Upper lobe of left lung (tissue), 6 donors: ENCODE results near the gene CSTF1. TPM values are rescaled to one million over a fixed set of nuclear protein-coding genes. Genes with fewer than 3 reads are reported as not detected.

Source experiments
- ATAC-seq, 2 donors: fragments of 200-7000 bp; cut with Tn5 transposase; one replicate each; pipeline ENCODE4 v1.9.1; 2022; ENCODE audit warnings: mild to moderate bottlenecking in 2 of 2, moderate library complexity in 2 of 2; ENCODE audit not compliant: low FRiP score in 2 of 2
- DNase-seq, 2 donors: peaks; one replicate each; pipeline ENCODE4 v3.0.0-alpha.2; 2019 to 2020
- H3K27ac ChIP-seq, 4 donors: fragments of 200-600 bp; sonication (generic); one replicate each; pipeline ENCODE4 v1.5.1; 2016 to 2019
- H3K27me3 ChIP-seq, 4 donors: fragments of 200-600 bp; sonication (generic); one replicate each; pipeline ENCODE4 v1.5.1; 2017 to 2019
- H3K36me3 ChIP-seq, 4 donors: fragments of 200-600 bp; sonication (generic); one replicate each; pipeline ENCODE4 v1.5.1; 2016 to 2019
- H3K4me1 ChIP-seq, 4 donors: fragments of 200-600 bp; sonication (generic); one replicate each; pipeline ENCODE4 v1.5.1; 2018 to 2019
- H3K4me3 ChIP-seq, 4 donors: fragments of 200-600 bp; sonication (generic); one replicate each; pipeline ENCODE4 v1.5.1; 2017 to 2019; ENCODE audit warnings: mild to moderate bottlenecking in 2 of 4, moderate library complexity in 1 of 4
- H3K9me3 ChIP-seq, 4 donors: fragments of 200-600 bp; sonication (generic); one replicate each; pipeline ENCODE4 v1.5.1; 2018 to 2019
- CTCF ChIP-seq, 6 experiments: fragments of 450-650 bp in 4 of 6; fragments of 200-600 bp in 2 of 6; sonication (generic) in 2 of 6; IDR thresholded peaks; one replicate each; pipeline ENCODE4 v1.5.1; 2016 to 2019; ENCODE audit warnings: antibody characterized with exemption in 6 of 6
- EP300 ChIP-seq, 4 donors: sonication (generic); formaldehyde crosslinking; IDR thresholded peaks; one replicate each; pipeline ENCODE4 v1.5.1; 2017; ENCODE audit warnings: antibody characterized with exemption in 4 of 4, control low read depth in 2 of 4
- POLR2A ChIP-seq, 4 donors: fragments of 450-650 bp; IDR thresholded peaks; one replicate each; pipeline ENCODE4 v1.5.1; 2016 to 2017; ENCODE audit warnings: antibody characterized with exemption in 4 of 4, mild to moderate bottlenecking in 2 of 4
- POLR2AphosphoS5 ChIP-seq, 2 donors: sonication (generic); formaldehyde crosslinking; IDR thresholded peaks; one replicate each; pipeline ENCODE4 v1.5.1; 2017; ENCODE audit warnings: antibody characterized with exemption in 2 of 2
- WGBS, 2 donors: methylation state at CpG; one replicate each; pipeline ENCODE4 v1.1.5; 2017 to 2018; 5-methylcytosine and 5-hydroxymethylcytosine counted together
- total RNA-seq, 6 donors: library from RNA; depleted of rRNA in 4 of 6; stranded (reverse); fragments of >200 nt in 4 of 6; gene quantifications; one replicate each; pipeline versions ENCODE4 v1.1.0 to v1.2.1, GENCODE V29; 2016 to 2021
- donor health status: DM: no; HTN: no; CAD: no; lungs with moderate emphysema.
- donor health status: DM: no; HTN: yes; CAD: no; lungs with severe emphysema.

Gene CSTF1
- total RNA-seq, 6 donors from 2014 or later = 3.3 to 30.5 (median 22.5) TPM

DNA sequence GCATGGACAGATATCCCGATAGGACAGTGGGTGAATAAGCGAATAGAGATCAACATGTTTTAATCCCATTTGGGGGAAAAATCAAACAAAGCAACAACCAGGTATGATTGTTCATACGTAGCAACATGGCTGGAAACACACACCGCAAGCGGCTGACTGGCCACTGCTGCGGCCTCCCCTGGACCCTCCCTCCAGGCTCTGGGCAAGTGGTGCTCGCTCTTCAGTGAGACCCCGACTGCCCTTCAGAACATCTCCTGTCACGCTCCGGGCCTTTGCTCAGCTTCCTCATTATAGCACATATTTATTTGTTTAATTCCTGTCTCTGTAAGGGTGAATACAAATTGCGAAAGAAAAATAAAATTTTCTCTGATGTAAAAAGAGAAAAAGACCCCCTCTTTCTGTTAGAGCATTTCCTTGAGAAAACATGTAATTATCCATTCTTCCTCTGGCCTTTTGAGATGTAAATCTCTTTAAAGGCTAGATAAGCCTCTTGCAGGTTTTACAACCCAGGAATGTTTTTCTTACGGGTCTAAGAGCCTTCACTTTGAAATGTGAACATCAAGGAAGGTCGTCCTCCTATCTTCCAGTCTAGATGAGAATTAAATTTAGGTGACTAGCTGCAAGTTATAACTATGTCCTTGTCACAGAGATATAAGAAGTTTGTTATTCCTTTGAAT, 44.7 kb upstream of the CSTF1 start:
- peaks cover 0 to 12% (median 7%) of the 10 kb centered on the region in 4 donors for H3K4me1 ChIP-seq
- 45 to 53% methylated on average over 13 of the region's 13 CpGs for WGBS, 2 donors
- no peak for TF ChIP-seq POLR2AphosphoS5 (IDR thresholded peaks at IDR 0.05)
- no peak for TF ChIP-seq EP300 (IDR thresholded peaks at IDR 0.05)
- TF ChIP-seq POLR2A (IDR thresholded peaks at IDR 0.05) = no peak
- no peak for TF ChIP-seq CTCF (IDR thresholded peaks at IDR 0.05)
- ATAC-seq (no peak), DNase-seq (peak in 1 of 2 donors; percentile 47)
- H3K27me3 ChIP-seq = peaks cover 0 to 9% (median 0%) of the 10 kb centered on the region in 4 donors
- no peak overlapping the region for H3K27ac ChIP-seq
- no peaks in the 10 kb centered on the region for H3K36me3 ChIP-seq
- no peak overlapping the region for H3K4me3 ChIP-seq
- H3K9me3 ChIP-seq = no peaks in the 10 kb centered on the region

- Histone ChIP-seq H3K9me3 (no peaks in the 10 kb centered on the region), H3K27ac (no peak overlapping the region), H3K4me3 (no peak overlapping the region), H3K36me3 (no peaks in the 10 kb centered on the region), H3K4me1 (peaks cover 0 to 12% (median 7%) of the 10 kb centered on the region in 4 donors), H3K27me3 (peaks cover 0 to 9% (median 0%) of the 10 kb centered on the region in 4 donors)
- WGBS, 2 donors = 9 to 13% methylated on average over 5 of the region's 5 CpGs
- DNase-seq = no peak
- no peak for ATAC-seq
- TF ChIP-seq POLR2AphosphoS5 (IDR thresholded peaks at IDR 0.05) (no peak), EP300 (IDR thresholded peaks at IDR 0.05) (no peak), POLR2A (IDR thresholded peaks at IDR 0.05) (no peak), CTCF (IDR thresholded peaks at IDR 0.05) (no peak)
Measured at GRCh38 chr20:56348305-56348693, 44.1 kb upstream of the CSTF1 start.

DNA sequence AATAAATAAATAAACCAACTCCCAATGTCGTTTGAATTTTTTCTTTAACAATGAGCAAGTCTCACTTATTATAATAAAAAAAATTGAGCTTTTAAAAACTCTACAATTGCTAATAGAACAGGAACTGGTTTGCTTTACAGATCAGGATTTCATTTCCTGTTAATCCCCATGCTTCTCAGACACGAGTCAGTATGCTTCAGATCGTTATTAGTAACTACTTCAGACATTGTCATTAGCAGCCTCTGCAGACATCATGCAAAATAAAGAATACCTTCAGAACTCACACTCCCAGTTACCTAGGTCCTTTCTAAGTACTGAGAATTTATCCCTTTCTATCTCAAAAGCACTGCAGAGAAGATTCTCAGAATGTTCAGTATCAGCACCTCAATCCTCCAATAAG, 43.7 kb upstream of the CSTF1 start:
- peaks cover 0 to 9% (median 0%) of the 10 kb centered on the region in 4 donors for H3K27me3 ChIP-seq
- DNase-seq = no peak
- H3K27ac ChIP-seq = no peak overlapping the region

GRCh38 chr20:56350842-56351241, 41.6 kb upstream of the CSTF1 start:
- H3K4me1 ChIP-seq = peaks cover 0 to 5% (median 0%) of the 10 kb centered on the region in 4 donors
- DNase-seq (no peak), ATAC-seq (no peak)
- no peaks in the 10 kb centered on the region for H3K36me3 ChIP-seq
- no peak for TF ChIP-seq POLR2AphosphoS5 (IDR thresholded peaks at IDR 0.05)
- H3K4me3 ChIP-seq = no peak overlapping the region
- WGBS, 2 donors = 58 to 70% methylated on average over 2 of the region's 2 CpGs
- no peak overlapping the region for H3K27ac ChIP-seq
- no peaks in the 10 kb centered on the region for H3K27me3 ChIP-seq
- H3K9me3 ChIP-seq = no peaks in the 10 kb centered on the region

More for the DNA sequence above, 43.7 kb upstream of the CSTF1 start:
- H3K4me1 ChIP-seq = peaks cover 0 to 11% (median 5%) of the 10 kb centered on the region in 4 donors
- no peaks in the 10 kb centered on the region for H3K36me3 ChIP-seq
- no peaks in the 10 kb centered on the region for H3K9me3 ChIP-seq
- TF ChIP-seq POLR2AphosphoS5 (IDR thresholded peaks at IDR 0.05) (no peak), EP300 (IDR thresholded peaks at IDR 0.05) (no peak), POLR2A (IDR thresholded peaks at IDR 0.05) (no peak), CTCF (IDR thresholded peaks at IDR 0.05) (no peak)
- no peak overlapping the region for H3K4me3 ChIP-seq
- no peak for ATAC-seq
- WGBS, 2 donors = 4 to 10% methylated on average over 3 of the region's 3 CpGs

DNA sequence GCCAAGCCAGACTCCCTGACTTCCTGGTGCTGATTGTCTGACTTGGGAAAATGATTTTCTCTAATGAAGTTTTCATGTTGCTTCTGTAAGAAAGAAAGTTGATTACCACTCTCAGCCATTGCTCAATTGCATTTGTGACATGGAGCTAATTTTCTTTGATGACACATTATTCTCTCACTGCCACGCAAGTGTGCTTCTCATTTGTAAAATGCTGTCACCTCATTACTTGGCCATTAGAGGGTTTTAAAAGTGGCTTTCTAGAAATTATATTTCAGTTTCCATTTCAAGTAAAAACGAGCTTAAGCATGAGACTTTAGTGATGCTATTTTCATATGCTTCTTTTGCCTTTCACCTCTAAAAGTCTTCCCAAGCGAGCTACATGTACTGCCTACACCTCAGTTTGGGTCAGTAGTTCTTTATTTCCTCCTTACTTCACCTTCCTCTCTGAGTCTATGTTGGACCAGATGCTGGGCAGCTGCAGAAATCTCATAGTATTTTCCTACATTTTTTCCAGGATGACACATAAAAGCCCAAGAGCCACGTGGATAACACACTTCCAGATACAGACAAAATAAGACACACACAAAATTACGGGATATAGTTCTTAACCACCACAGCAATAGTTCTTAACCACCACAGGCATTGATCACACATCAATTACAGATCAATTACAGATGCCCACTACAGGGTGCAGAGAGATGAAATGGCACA, 39.9 kb upstream of the CSTF1 start:
- Histone ChIP-seq H3K9me3 (no peaks in the 10 kb centered on the region), H3K27me3 (no peaks in the 10 kb centered on the region), H3K36me3 (no peaks in the 10 kb centered on the region), H3K27ac (no peak overlapping the region), H3K4me1 (peaks cover 0 to 5% (median 0%) of the 10 kb centered on the region in 4 donors), H3K4me3 (no peak overlapping the region)
- TF ChIP-seq POLR2AphosphoS5 (IDR thresholded peaks at IDR 0.05) = no peak
- no peak for TF ChIP-seq POLR2A (IDR thresholded peaks at IDR 0.05)
- TF ChIP-seq CTCF (IDR thresholded peaks at IDR 0.05) = no peak
- no peak for TF ChIP-seq EP300 (IDR thresholded peaks at IDR 0.05)
- DNase-seq (no peak), ATAC-seq (no peak)
- WGBS, 2 donors = 69 to 73% methylated on average over 5 of the region's 5 CpGs
